ENCODE data around the gene ITSN1.
"Not testable (repeated sequence)": the region's sequence is repeated elsewhere in the genome, so short reads cannot be mapped to it uniquely, and the experiment has no call there.

The ITSN1 gene

GRCh38 chr21:33684068-33684467, 41.8 kb downstream of the ITSN1 start:
- DNase-seq = no peak

GRCh38 chr21:33684923-33685560, 42.7 kb downstream of the ITSN1 start:
- no peak for DNase-seq

DNA sequence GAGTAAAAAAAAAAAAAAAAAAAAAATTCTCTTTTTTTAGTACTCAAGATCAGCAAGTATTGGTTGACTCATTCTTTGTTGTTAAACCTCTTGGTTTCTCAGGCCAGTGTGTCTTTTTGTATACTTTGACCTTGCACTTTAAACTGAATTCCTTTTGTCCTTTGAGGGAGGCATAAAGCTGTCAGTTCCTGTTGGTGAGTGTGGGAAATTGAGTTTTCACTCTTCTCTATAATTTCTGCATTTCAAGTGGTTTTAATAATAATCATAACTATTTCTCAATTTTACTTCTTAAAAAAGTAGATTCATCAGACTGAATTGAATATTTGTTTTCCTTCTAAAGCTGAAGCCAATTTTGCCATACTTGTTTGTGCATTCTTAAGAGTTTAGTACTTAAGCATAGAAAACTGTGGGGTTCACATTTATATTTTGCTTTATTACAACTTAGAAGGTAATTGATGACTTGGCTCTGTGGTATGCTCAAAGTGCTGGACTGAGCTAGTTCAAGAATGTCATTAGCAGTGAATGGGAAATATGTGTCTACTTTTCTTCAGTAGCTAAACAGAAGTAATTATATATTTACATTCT, 43.4 kb downstream of the ITSN1 start:
- no peak for DNase-seq

DNA sequence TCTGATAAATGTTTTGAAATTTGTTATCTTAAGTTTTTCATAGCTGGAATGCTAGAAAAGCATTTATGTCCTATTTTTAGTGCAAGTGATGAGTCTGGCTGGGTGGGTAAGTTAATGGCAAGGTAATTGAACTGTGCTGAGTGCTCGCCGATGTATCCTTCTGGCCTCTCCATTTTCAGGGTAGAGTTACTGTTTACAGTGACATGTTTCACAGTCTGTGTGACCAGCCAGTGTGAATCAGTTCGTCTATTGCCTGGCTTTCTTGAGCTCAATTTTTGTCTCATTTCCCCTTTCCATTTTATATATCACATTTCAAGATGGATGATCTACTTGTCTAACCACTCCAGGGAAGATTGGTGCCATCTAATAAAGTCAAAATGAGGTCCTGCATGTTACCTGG, 44.1 kb downstream of the ITSN1 start:
- DNase-seq = no peak

- no peak for DNase-seq
These were observed 45.3 kb downstream of the ITSN1 start for GRCh38 chr21:33687634-33688033.

DNA sequence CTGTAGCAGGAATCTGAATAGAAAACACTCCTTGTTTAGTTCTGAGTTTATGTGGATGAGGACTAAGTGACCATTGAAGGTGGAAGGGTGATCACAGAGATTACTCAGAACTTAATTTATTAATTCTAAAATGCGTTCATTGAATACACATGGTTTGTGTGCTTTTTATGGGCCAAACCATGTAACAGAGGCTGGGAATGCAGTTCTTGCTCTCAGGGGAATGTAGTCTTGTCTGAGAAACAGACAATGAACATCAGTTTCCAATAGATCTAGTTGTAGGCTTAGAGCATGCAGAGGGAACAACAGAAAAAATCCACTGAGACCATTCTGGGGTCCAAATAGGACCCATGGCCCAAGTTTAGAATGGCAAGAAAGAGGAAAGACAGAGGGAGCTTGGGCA, 46.1 kb downstream of the ITSN1 start:
- no peak for DNase-seq

GRCh38 chr21:33690874-33691273, 48.6 kb downstream of the ITSN1 start:
- no peak for DNase-seq

DNA sequence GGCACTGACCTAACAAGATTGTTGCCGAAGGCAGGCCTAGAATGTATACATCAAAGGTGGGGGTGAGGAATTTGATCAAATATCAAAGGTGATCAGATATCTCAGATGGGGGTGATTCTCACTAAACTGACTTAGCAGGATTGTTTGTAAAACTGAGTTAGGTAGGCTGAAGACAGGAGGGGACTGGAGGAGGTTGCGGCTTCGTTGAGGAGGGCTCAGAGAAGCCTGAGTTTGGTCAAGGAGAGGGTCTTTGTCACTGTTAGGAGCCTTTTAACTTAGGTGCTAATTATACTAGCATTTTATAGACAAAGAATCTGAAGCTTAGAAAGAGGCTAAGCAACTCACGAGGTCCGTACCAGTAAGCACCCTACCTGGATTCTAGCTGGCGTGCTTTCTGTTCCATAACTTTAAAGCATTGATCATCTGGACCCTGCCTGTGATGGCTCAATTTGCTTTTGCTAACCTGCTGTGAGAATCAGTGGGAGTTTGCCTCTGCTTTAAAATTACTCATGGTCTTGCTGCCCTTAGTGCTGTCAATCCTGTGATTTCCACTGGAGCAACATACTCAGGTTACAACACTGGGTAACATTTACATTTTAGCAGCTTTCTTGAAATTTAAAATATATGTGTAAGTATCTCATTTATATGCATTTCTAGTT, 49.8 kb downstream of the ITSN1 start:
- no peak for DNase-seq

DNA sequence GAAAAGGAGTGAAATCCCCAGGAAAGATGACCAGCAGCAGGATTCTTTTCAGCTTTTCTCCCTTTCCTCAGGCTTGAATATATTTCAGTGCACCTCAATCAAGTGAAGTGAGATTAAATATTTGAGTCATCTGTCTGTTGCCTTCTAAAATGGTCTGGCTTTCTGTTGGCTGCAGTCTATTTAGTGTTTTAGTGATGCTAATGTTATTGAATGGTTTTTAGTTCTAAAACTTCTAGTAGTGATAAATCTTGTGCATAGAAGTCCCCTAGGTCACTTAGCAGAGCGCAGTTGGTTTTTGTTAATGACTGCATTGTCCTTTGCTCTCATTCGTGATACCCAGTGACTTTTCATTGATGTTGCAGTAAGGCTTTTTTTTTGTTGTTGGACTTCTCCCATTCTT, 53.5 kb downstream of the ITSN1 start:
- no peak for DNase-seq

- DNase-seq = no peak
These were observed 54.2 kb downstream of the ITSN1 start for GRCh38 chr21:33696465-33696864.

DNA sequence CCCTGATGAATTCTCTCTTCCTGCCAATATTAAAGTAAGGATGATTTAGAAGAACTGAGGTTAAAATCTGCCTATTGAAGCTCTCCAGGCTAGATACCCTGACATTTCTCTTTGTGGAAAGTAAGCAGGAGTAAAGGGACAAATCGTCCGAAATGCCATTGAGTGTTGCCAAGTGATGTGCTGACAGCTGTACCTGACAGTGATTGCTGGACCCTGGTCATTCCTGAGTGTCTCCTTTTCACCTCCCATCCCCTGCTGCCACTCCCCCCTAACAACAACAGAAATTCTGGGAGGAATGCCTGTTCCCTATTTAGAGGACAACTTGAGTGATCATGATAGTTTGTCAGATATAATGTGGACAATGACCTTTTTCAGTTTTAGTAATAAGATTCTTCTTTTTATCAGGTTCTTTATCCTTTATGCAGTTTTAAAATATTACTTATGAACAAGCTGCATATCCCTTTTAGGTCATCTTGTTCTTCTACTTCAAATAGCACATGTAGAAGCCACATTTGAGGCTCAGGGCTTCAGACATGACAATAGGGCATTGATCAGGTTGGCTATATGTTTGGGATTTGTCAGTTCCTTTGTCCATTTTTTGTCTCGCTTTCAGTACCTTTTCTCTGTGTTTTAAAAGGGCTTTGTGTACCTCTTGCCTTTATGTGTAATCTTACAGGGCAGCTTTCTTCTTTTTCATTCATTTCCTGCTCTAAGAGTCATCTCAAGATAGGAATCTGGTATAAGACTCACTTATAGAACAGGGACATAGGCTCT, 56.0 kb downstream of the ITSN1 start:
- DNase-seq = no peak

- no peak for DNase-seq
These were observed 57.0 kb downstream of the ITSN1 start for GRCh38 chr21:33699277-33699676.

- no peak for DNase-seq
These were observed 58.2 kb downstream of the ITSN1 start for GRCh38 chr21:33700491-33700890.

GRCh38 chr21:33703750-33704606, 61.7 kb downstream of the ITSN1 start:
- no peak for DNase-seq

GRCh38 chr21:33707846-33708245, 65.5 kb downstream of the ITSN1 start:
- no peak for DNase-seq

- DNase-seq = no peak
These were observed 66.6 kb downstream of the ITSN1 start for GRCh38 chr21:33708874-33709273.

DNA sequence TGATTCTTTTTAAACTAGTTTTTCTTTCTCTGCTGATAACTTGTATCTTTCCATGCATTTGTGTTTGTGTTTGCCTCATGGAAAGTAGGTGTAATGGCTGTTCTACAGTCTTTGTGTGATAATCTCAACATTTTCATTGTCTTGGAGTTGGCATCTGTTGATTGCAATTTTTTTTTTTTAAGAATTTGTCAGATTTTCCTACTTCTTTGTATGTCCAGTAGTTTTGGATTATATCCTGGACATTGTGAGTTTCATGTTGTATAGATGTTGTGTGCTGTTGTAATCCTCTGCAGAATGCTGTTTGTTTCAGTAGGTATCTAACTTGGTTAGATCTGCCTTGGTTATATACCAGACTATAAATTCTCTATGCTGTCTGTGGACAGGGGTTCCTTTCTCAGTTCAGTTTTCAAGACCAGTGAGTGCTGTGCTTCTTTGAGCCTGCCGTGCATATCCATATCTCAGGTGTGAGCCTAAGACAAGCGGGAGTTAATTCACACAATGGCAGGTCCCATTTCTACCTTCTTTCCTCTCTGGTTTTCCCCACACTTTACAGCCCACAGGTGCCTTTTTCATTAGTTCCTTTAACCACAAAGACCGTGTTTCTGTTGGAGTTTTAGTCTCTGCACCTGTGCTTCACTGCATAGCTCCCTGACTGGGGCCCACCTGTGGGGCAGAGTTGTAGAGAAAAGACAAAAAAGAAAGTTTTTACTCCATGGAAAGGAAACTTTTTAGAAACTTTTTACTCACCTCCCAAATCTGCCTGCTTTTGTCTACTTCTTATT, 69.9 kb downstream of the ITSN1 start:
- DNase-seq = no peak

DNA sequence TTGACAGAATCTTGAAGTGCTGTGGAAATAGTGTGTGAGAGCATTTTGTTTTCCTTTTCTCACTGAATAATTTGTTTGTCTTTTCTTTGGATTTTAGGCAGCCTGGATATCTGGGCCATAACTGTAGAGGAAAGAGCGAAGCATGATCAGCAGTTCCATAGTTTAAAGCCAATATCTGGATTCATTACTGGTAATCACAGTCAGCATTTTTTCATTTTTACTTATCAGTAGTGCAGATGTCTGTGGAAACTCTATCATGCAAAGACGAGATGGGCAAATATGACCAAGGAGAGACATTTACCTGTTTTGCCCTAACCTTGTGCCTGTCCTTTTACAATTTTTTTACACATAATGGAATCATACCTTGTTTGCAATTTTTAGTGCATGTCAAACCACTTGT, 78.8 kb downstream of the ITSN1 start:
- no peak for DNase-seq

DNA sequence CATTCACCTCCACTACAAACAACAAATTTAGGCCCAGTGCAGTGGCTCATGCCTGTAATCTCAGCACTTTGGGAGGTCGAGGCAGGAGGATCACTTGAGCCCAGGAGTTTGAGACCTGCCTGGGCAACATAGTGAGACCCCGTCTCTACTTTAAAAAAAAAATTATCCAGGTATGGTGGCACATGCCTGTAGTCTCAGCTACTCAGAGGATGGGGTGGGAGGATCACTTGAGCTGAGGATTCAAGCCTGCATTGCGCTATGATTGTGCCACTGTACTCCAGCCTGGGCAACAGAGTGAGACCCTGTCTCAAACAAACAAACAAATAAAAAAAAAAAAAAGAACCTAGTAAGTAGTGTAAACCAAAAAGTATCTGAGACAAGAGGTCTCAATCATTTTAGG, 86.8 kb downstream of the ITSN1 start:
- DNase-seq = not testable (repeated sequence)

DNA sequence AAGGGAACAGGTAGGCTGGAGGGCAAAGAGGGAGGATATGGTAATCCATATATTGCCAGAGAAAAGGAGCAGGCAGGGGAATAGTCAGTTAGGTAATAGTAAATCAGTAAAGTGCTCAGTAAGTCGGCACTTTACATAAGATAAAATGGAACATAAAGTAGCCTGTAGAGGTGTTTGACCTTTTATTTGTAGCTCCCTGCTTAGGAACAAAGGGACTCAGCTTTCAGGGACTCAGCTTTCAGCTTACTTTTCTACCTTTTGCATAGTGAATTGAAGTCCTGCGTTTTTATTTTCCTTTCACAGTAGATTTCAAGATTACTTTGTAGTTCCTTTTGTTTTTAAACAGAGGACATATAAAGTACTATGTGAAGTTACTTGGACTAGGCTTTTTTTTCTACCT, 87.3 kb downstream of the ITSN1 start:
- no peak for DNase-seq

GRCh38 chr21:33731447-33731846, 89.1 kb downstream of the ITSN1 start:
- no peak for DNase-seq

DNA sequence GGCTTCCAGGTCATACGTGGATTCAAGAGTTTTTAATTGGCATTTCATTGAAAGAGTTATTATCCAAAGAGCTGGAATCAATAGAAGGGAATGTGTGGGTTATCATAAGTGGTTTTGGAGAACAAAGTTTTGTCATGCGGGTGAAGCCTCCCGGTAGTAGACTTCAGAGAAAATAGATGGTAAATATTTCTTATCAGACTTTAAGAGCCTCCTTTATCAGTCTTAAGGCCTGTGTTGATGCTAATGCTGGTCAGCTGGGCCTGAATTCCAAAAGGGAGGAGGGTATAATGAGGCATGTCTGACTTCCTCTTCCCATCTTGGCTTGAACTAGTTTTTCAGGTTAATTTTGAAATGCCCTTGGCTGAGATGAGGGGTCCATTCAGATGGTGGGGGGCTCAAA, 89.7 kb downstream of the ITSN1 start:
- DNase-seq = no peak
